ENCODE data around the gene DET1.

Gene DET1

GRCh38 chr15:88467073-88467934, 79.2 kb downstream of the DET1 start, which contains the start of the genes MRPL46 and MRPS11 (continued):
- TF ChIP-seq ZNF280C (tag by site-specific recombination; IDR thresholded peaks at IDR 0.05) = no peak
- TF ChIP-seq ZNF157 (tag by site-specific recombination; IDR thresholded peaks at IDR 0.05) = no peak
- TF ChIP-seq TSHZ1 (tag by site-specific recombination; IDR thresholded peaks at IDR 0.05; ENCODE audit: borderline replicate concordance) = no peak
- TF ChIP-seq ZNF473 (tag by site-specific recombination; IDR thresholded peaks at IDR 0.05) = no peak
- no peak for TF ChIP-seq MZF1 (tag by site-specific recombination; IDR thresholded peaks at IDR 0.05; ENCODE audit: borderline replicate concordance)
- TF ChIP-seq REPIN1 (tag by site-specific recombination; IDR thresholded peaks at IDR 0.05; ENCODE audit: low read depth) = no peak
- TF ChIP-seq BCL6B (tag by site-specific recombination; IDR thresholded peaks at IDR 0.05) = no peak
- TF ChIP-seq ZSCAN16 (tag by site-specific recombination; IDR thresholded peaks at IDR 0.05) = no peak
- TF ChIP-seq ZNF10 (tag by site-specific recombination; IDR thresholded peaks at IDR 0.05) = peak; percentile 66
- 0 out of 2 replicates have a peak, but pooled peaks have one; percentile 50 for TF ChIP-seq ELK4 (IDR thresholded peaks at IDR 0.05; ENCODE audit: borderline replicate concordance, low read depth, low read length)
- peak; percentile 87 for TF ChIP-seq ZNF639 (tag by site-specific recombination; IDR thresholded peaks at IDR 0.05)
- TF ChIP-seq KLF8 (tag by site-specific recombination; IDR thresholded peaks at IDR 0.05) = peak; percentile 70; the same call in 1 of the 2 replicates
- no peak for TF ChIP-seq ZNF398 (tag by site-specific recombination; IDR thresholded peaks at IDR 0.05)
- peak; percentile 64; the same call in 1 of the 2 replicates for TF ChIP-seq ZFP37 (tag by site-specific recombination; IDR thresholded peaks at IDR 0.05)
- TF ChIP-seq ZNF777 (tag by site-specific recombination; IDR thresholded peaks at IDR 0.05; ENCODE audit: borderline replicate concordance) = no peak
- peak; percentile 96 for TF ChIP-seq IKZF3 (tag by site-specific recombination; IDR thresholded peaks at IDR 0.05)
- 0 out of 2 replicates have a peak, but pooled peaks have one; percentile 22 for TF ChIP-seq TRIM28 (IDR thresholded peaks at IDR 0.05; ENCODE audit: borderline replicate concordance, low read length)
- TF ChIP-seq ZNF548 (tag by site-specific recombination; IDR thresholded peaks at IDR 0.05) = no peak
- TF ChIP-seq ZNF660 (tag by site-specific recombination; IDR thresholded peaks at IDR 0.05) = peak; percentile 89
- TF ChIP-seq ZNF596 (tag by site-specific recombination; IDR thresholded peaks at IDR 0.05) = no peak
- no peak for TF ChIP-seq SALL2 (tag by site-specific recombination; IDR thresholded peaks at IDR 0.05; ENCODE audit: borderline replicate concordance)
- peak; percentile 99 for TF ChIP-seq ZNF76 (tag by site-specific recombination; IDR thresholded peaks at IDR 0.05; ENCODE audit: borderline replicate concordance, low read depth)
- TF ChIP-seq KLF7 (tag by site-specific recombination; IDR thresholded peaks at IDR 0.05; ENCODE audit: borderline replicate concordance) = no peak
- TF ChIP-seq ZNF488 (tag by site-specific recombination; IDR thresholded peaks at IDR 0.05) = no peak
- peak; percentile 97 for TF ChIP-seq SCRT1 (tag by site-specific recombination; IDR thresholded peaks at IDR 0.05; ENCODE audit: borderline replicate concordance)

Measured in HEK293 (cell line).